ENCODE data around the gene MACO1.
"Not testable (repeated sequence)": the region's sequence is repeated elsewhere in the genome, so short reads cannot be mapped to it uniquely, and the experiment has no call there.

Gene MACO1

DNA sequence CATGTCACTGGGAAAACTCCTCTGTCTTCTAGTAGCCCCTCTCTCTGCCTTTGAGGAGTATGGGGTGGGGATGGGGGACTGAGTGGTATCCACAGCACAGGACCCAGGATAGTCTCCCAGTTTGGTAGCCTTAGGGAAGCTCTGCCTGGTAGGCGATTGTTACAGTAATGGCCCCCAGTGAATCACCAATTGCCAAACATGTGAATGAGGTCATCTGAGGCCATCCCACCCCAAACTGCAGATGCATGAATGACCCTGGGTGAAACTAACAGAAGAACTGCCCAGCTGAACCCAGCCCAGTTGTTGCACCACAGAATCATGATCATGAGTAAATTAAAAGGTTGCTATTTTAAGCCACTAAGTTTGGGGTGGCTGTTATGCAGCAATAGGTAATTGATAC lies 16.1 kb upstream of the MACO1 start:
- H3K9me3 ChIP-seq (ENCODE audit: control insufficient read depth, low read length); H3K4me2 ChIP-seq (ENCODE audit: low read length); H3K36me3 ChIP-seq (ENCODE audit: control insufficient read depth, insufficient read depth, low read length); H3K4me3 ChIP-seq (ENCODE audit: low read depth, low read length); H3K9ac ChIP-seq; H3K27ac ChIP-seq; H3K79me2 ChIP-seq; H3K27me3 ChIP-seq (ENCODE audit: control insufficient read depth, insufficient read depth, low read length); H3K4me1 ChIP-seq; H2AFZ ChIP-seq: not testable (repeated sequence)

DNA sequence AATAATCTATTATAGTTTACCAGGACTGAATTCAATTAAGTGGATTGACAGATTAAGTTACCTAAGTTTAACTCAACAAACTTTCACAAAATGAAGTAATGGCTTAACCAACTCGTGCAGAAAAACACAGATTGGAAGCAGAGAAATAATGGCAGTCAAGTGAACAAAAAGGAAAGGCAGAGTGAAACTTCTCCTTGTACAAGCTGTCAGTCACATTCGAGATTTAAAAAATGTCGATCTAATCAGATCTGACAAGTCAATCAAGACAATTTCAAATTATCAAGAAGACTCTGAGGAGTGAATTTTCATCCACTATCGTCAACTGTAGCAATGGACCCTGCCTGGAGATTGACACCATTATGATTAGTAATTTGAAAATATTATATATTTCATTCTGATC lies 13.4 kb upstream of the MACO1 start:
- H3K4me1 ChIP-seq; H3K27me3 ChIP-seq (ENCODE audit: control insufficient read depth, insufficient read depth, low read length); H3K4me3 ChIP-seq (ENCODE audit: low read depth, low read length); H3K36me3 ChIP-seq (ENCODE audit: control insufficient read depth, insufficient read depth, low read length); H3K79me2 ChIP-seq; H3K9ac ChIP-seq; H3K27ac ChIP-seq; H2AFZ ChIP-seq; H3K4me2 ChIP-seq (ENCODE audit: low read length); H3K9me3 ChIP-seq (ENCODE audit: control insufficient read depth, low read length): not testable (repeated sequence)

DNA sequence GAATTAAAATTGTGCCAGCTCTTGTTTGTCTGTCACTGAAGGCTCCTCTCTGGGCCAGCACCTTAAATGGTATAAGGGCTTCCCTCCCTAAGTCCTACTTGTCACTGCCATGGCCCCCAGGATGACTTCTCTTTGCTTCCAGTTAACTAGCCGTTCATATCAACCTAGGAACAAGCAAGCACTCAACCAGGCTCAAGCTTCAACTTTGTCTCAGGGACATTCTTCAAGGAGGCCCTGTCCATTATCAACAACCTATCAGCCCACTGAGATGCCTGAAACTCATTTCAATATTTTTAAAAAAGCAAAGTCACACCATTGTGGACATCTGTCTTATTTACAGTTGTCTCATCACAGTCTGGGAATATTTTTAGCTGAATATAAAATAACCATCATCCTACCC lies 11.4 kb upstream of the MACO1 start:
- not testable (repeated sequence) for H3K36me3 ChIP-seq (ENCODE audit: control insufficient read depth, insufficient read depth, low read length); H3K9me3 ChIP-seq (ENCODE audit: control insufficient read depth, low read length); H3K79me2 ChIP-seq; H3K27me3 ChIP-seq (ENCODE audit: control insufficient read depth, insufficient read depth, low read length); H3K4me1 ChIP-seq; H3K27ac ChIP-seq; H2AFZ ChIP-seq; H3K4me2 ChIP-seq (ENCODE audit: low read length); H3K4me3 ChIP-seq (ENCODE audit: low read depth, low read length); H3K9ac ChIP-seq

DNA sequence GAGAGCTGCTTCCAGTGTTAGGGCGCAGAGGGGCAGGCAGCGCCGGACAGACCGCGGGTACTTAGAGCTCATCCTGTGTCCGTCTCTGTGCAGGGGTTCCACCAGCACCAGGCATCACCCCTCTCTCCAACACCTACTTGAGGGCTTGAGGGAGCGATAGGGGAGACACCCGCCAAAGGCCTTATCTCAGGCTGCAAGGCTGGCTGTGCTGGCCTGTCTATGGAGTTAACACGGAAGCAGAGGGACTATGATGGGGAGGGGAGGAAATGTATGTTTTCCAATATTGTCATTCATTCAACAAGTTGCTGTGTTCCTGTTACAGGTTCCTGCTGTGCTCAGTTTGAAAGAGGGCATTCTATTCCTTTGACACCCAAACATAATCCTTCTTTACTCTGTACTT lies 10.0 kb upstream of the MACO1 start, which contains the start of gene RHCE:
TSS of gene RHCE (minus strand) at position 111 of the 400 bp plus-strand sequence. CDS start at position 72, 39 bp downstream.
- not testable (repeated sequence) for H3K27me3 ChIP-seq (ENCODE audit: control insufficient read depth, insufficient read depth, low read length); H3K4me2 ChIP-seq (ENCODE audit: low read length); H3K27ac ChIP-seq; H3K9ac ChIP-seq; H2AFZ ChIP-seq; H3K79me2 ChIP-seq; H3K4me1 ChIP-seq; H3K4me3 ChIP-seq (ENCODE audit: low read depth, low read length); H3K9me3 ChIP-seq (ENCODE audit: control insufficient read depth, low read length); H3K36me3 ChIP-seq (ENCODE audit: control insufficient read depth, insufficient read depth, low read length)

DNA sequence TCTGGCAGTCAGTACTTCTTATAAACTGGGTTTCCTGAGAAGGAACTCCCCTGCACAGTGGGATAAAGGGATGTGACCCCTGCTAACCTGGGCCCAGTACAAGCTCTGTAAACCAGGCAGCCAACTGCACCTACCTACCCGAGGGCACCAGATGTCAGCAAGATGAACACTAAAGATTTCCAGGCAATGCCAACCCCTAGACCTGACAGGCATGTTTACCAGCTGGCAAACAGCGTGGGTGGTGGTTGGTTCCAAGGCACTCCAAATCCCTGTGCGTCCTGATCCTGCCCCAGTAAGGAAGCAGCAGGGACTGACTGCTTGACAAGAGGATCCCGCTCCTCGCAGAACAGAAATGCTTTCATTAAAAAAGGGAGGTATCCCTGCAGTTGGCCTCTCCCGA lies 7.5 kb upstream of the MACO1 start:
- not testable (repeated sequence) for H3K36me3 ChIP-seq (ENCODE audit: control insufficient read depth, insufficient read depth, low read length); H3K9ac ChIP-seq; H3K4me3 ChIP-seq (ENCODE audit: low read depth, low read length); H3K9me3 ChIP-seq (ENCODE audit: control insufficient read depth, low read length); H2AFZ ChIP-seq; H3K27ac ChIP-seq; H3K27me3 ChIP-seq (ENCODE audit: control insufficient read depth, insufficient read depth, low read length); H3K79me2 ChIP-seq; H3K4me2 ChIP-seq (ENCODE audit: low read length); H3K4me1 ChIP-seq

DNA sequence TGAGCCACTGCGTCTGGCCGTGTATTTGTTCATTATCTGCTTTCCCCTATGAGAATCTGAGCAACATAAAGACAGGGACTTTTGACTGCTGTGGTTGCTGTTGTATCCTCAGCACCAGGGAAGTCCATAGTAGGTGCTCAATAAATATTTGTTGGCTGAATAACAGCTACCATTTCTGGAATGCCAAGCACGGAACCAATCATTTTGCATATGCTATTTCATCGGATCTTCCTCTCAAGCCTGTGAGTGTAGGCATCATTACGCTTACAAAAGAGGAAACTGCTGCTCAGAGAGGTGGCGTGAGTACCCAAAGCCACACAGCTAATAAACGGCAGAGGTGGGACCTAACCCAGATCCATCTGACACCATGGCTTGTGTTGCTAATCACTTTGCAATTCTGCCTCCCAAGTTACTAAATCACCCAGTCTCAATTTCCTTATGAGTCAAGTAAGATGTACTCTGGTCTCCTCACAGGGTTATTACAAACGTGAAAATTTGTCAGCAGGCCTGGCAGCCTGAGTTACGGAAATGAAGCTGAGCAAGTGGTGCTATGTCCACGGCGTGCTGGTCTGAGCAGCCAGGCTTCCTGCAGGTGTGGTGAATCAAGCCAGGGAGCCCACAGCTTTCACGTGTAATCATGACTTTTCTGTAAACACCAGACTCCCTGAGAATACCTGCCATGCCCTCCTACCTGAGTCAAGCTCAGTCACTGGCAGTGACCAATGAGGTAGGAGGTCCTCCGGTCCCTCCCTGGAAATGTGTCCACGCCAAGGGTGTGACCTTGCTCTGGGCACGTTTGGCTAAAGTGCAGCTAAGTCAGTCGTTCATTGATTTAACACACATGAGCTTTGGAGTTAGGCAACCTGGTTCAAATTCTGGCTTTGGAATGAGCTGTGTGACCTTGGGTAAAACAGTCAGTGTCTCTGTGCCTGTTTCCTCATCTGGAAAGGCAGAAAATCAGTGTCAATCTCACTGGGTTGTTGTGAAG lies 5.3 kb upstream of the MACO1 start:
- no peak overlapping the region for H3K4me3 ChIP-seq (ENCODE audit: low read depth, low read length)
- no peaks in the 10 kb centered on the region for H3K9me3 ChIP-seq (ENCODE audit: control insufficient read depth, low read length)
- H3K79me2 ChIP-seq, result no peaks in the 10 kb centered on the region
- H2AFZ ChIP-seq, result no peak overlapping the region
- TF ChIP-seq, protein P1, sequence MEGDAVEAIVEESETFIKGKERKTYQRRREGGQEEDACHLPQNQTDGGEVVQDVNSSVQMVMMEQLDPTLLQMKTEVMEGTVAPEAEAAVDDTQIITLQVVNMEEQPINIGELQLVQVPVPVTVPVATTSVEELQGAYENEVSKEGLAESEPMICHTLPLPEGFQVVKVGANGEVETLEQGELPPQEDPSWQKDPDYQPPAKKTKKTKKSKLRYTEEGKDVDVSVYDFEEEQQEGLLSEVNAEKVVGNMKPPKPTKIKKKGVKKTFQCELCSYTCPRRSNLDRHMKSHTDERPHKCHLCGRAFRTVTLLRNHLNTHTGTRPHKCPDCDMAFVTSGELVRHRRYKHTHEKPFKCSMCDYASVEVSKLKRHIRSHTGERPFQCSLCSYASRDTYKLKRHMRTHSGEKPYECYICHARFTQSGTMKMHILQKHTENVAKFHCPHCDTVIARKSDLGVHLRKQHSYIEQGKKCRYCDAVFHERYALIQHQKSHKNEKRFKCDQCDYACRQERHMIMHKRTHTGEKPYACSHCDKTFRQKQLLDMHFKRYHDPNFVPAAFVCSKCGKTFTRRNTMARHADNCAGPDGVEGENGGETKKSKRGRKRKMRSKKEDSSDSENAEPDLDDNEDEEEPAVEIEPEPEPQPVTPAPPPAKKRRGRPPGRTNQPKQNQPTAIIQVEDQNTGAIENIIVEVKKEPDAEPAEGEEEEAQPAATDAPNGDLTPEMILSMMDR (IDR thresholded peaks at IDR 0.05), result no peak
- no peak overlapping the region for H3K4me2 ChIP-seq (ENCODE audit: low read length)
- H3K27me3 ChIP-seq (ENCODE audit: control insufficient read depth, insufficient read depth, low read length), result no peaks in the 10 kb centered on the region
- no peak overlapping the region for H3K27ac ChIP-seq
- H3K36me3 ChIP-seq (ENCODE audit: control insufficient read depth, insufficient read depth, low read length), result no peaks in the 10 kb centered on the region
- H3K9ac ChIP-seq, result no peak overlapping the region
- no peaks in the 10 kb centered on the region for H3K4me1 ChIP-seq

DNA sequence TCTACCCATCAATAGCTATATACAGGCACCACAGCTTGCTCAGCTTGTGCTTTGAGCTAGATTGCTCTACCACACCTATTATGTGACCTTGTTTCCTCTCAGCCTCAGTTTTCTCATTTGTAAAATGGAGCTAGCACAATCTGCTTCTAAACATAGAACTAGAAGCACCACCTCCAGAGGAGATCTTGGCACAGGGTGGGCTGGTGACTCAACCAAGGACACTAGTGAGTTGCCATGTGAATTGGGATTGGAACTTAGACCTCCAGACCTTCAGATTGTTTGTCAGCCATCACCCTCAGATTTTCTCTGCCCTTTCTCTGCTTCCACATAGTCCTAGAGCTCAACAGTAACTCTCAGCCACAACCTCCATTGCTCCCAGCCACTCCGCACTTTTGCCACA lies 3.0 kb upstream of the MACO1 start:
- no peak overlapping the region for H3K9ac ChIP-seq
- no peaks in the 10 kb centered on the region for H3K36me3 ChIP-seq (ENCODE audit: control insufficient read depth, insufficient read depth, low read length)
- TF ChIP-seq, protein P1 (IDR thresholded peaks at IDR 0.05), result no peak
- no peaks in the 10 kb centered on the region for H3K4me1 ChIP-seq
- H3K4me3 ChIP-seq (ENCODE audit: low read depth, low read length), result no peak overlapping the region
- no peaks in the 10 kb centered on the region for H3K9me3 ChIP-seq (ENCODE audit: control insufficient read depth, low read length)
- H3K4me2 ChIP-seq (ENCODE audit: low read length), result no peak overlapping the region
- no peak overlapping the region for H3K27ac ChIP-seq
- H2AFZ ChIP-seq, result no peak overlapping the region
- H3K79me2 ChIP-seq, result no peaks in the 10 kb centered on the region
- H3K27me3 ChIP-seq (ENCODE audit: control insufficient read depth, insufficient read depth, low read length), result no peaks in the 10 kb centered on the region

Data from parathyroid adenoma (tissue), 2 donors.